Central memory CD8-positive, alpha-beta T cell (primary cell): ENCODE measurements around the gene OOSP2.
"Not testable (repeated sequence)": the region's sequence is repeated elsewhere in the genome, so short reads cannot be mapped to it uniquely, and the experiment has no call there.

Source experiments
- ATAC-seq: fragments of 150-1000 bp; cut with Tn5 transposase; replicated peaks from 2 replicates; pipeline ENCODE4 v1.10.0; 2022; ENCODE audit warnings: mild to moderate bottlenecking, moderate FRiP score, moderate number of reproducible peaks; ENCODE audit not compliant: poor library complexity, severe bottlenecking; ENCODE audit errors: extremely low read depth
- DNase-seq, 2 donors: peaks; one replicate each; pipeline ENCODE4 v3.0.0; 2021; ENCODE audit warnings: low spot score in 2 of 2
- H3K27ac Mint-ChIP-seq: one replicate; pipeline ENCODE4 v1.8.0; 2022; ENCODE audit warnings: low read depth, mild to moderate bottlenecking, moderate library complexity, mixed read lengths
- H3K27me3 Mint-ChIP-seq: one replicate; pipeline ENCODE4 v1.8.0; 2022; ENCODE audit warnings: mixed read lengths
- H3K36me3 Mint-ChIP-seq: one replicate; pipeline ENCODE4 v1.8.0; 2022; ENCODE audit warnings: mild to moderate bottlenecking, moderate library complexity, mixed read lengths; ENCODE audit not compliant: insufficient read depth
- H3K4me1 Mint-ChIP-seq: one replicate; pipeline ENCODE4 v1.8.0; 2022; ENCODE audit warnings: mixed read lengths
- H3K4me3 Mint-ChIP-seq: one replicate; pipeline ENCODE4 v1.8.0; 2022; ENCODE audit warnings: mild to moderate bottlenecking, moderate library complexity, mixed read lengths
- H3K9me3 Mint-ChIP-seq: one replicate; pipeline ENCODE4 v1.8.0; 2022; ENCODE audit warnings: mixed read lengths

Gene OOSP2

GRCh38 chr11:60040109-60040508 is at the start of gene OOSP2:
OOSP2 (plus strand) TSS chr11:60040409; CDS start chr11:60040460, 51 bp downstream.
- Mint-ChIP-seq H3K27me3 (no peaks in the 10 kb centered on the region), H3K27ac (no peak within 1 kb of the TSS)
- DNase-seq: no peak

GRCh38 chr11:59990421-59990820 is 49.8 kb upstream of the OOSP2 start:
- Mint-ChIP-seq H3K9me3 (peaks cover 26% of the 10 kb centered on the region), H3K4me3 (no peak overlapping the region), H3K36me3 (peaks cover 1% of the 10 kb centered on the region), H3K27ac (no peak overlapping the region), H3K4me1 (no peaks in the 10 kb centered on the region), H3K27me3 (peaks cover 53% of the 10 kb centered on the region)
- ATAC-seq: no peak
- no peak for DNase-seq

More at GRCh38 chr11:60040109-60040508, at the start of gene OOSP2:
- ATAC-seq: no peak
- Mint-ChIP-seq H3K36me3 (no peaks in the 10 kb centered on the region), H3K4me1 (no peaks in the 10 kb centered on the region), H3K4me3 (no peak within 1 kb of the TSS), H3K9me3 (no peaks in the 10 kb centered on the region)

GRCh38 chr11:59992425-59992824 is 47.8 kb upstream of the OOSP2 start:
- H3K4me3 Mint-ChIP-seq: no peak overlapping the region
- peaks cover 1% of the 10 kb centered on the region for H3K36me3 Mint-ChIP-seq
- no peaks in the 10 kb centered on the region for H3K4me1 Mint-ChIP-seq
- H3K9me3 Mint-ChIP-seq: peaks cover 26% of the 10 kb centered on the region
- ATAC-seq (no peak), DNase-seq (no peak)
- peaks cover 63% of the 10 kb centered on the region for H3K27me3 Mint-ChIP-seq
- no peak overlapping the region for H3K27ac Mint-ChIP-seq

- Mint-ChIP-seq H3K27ac (no peak overlapping the region), H3K4me1 (no peaks in the 10 kb centered on the region), H3K36me3 (no peaks in the 10 kb centered on the region), H3K27me3 (peaks cover 58% of the 10 kb centered on the region), H3K4me3 (no peak overlapping the region), H3K9me3 (no peaks in the 10 kb centered on the region)
- ATAC-seq (no peak), DNase-seq (no peak)
Measured at GRCh38 chr11:59997800-59998199, 42.4 kb upstream of the OOSP2 start.

GRCh38 chr11:59999691-60000090 is 40.5 kb upstream of the OOSP2 start:
- H3K9me3 Mint-ChIP-seq: no peaks in the 10 kb centered on the region
- H3K4me3 Mint-ChIP-seq: no peak overlapping the region
- H3K27ac Mint-ChIP-seq: no peak overlapping the region

GRCh38 chr11:60003729-60004128 is 36.5 kb upstream of the OOSP2 start:
- no peak overlapping the region for H3K27ac Mint-ChIP-seq
- H3K27me3 Mint-ChIP-seq: peaks cover 30% of the 10 kb centered on the region
- H3K4me3 Mint-ChIP-seq: no peak overlapping the region
- DNase-seq: no peak
- no peaks in the 10 kb centered on the region for H3K9me3 Mint-ChIP-seq
- H3K36me3 Mint-ChIP-seq: no peaks in the 10 kb centered on the region
- ATAC-seq: no peak
- no peaks in the 10 kb centered on the region for H3K4me1 Mint-ChIP-seq

More at GRCh38 chr11:59999691-60000090, 40.5 kb upstream of the OOSP2 start:
- no peak for ATAC-seq
- H3K36me3 Mint-ChIP-seq: no peaks in the 10 kb centered on the region
- H3K4me1 Mint-ChIP-seq: no peaks in the 10 kb centered on the region
- peaks cover 50% of the 10 kb centered on the region for H3K27me3 Mint-ChIP-seq
- DNase-seq: no peak

- no peaks in the 10 kb centered on the region for H3K36me3 Mint-ChIP-seq
- no peaks in the 10 kb centered on the region for H3K4me1 Mint-ChIP-seq
- DNase-seq (no peak), ATAC-seq (no peak)
- peaks cover 26% of the 10 kb centered on the region for H3K27me3 Mint-ChIP-seq
- H3K4me3 Mint-ChIP-seq: no peak overlapping the region
- no peak overlapping the region for H3K27ac Mint-ChIP-seq
- no peaks in the 10 kb centered on the region for H3K9me3 Mint-ChIP-seq
Measured at GRCh38 chr11:60005360-60005759, 34.8 kb upstream of the OOSP2 start.

- DNase-seq: no peak
- H3K9me3 Mint-ChIP-seq: peaks cover 5% of the 10 kb centered on the region
- H3K4me3 Mint-ChIP-seq: no peak within 1 kb of the TSS
- no peak for ATAC-seq
- H3K36me3 Mint-ChIP-seq: no peaks in the 10 kb centered on the region
- H3K4me1 Mint-ChIP-seq: no peaks in the 10 kb centered on the region
- no peak within 1 kb of the TSS for H3K27ac Mint-ChIP-seq
- H3K27me3 Mint-ChIP-seq: peaks cover 29% of the 10 kb centered on the region
Measured at GRCh38 chr11:60016881-60017280, 23.3 kb upstream of the OOSP2 start, which contains the start of gene OOSP4B. OOSP4B (plus strand) TSS chr11:60017181.

- Mint-ChIP-seq H3K27ac (no peak overlapping the region), H3K36me3 (no peaks in the 10 kb centered on the region), H3K4me1 (no peaks in the 10 kb centered on the region), H3K4me3 (no peak overlapping the region), H3K27me3 (peaks cover 37% of the 10 kb centered on the region), H3K9me3 (peaks cover 5% of the 10 kb centered on the region)
- no peak for ATAC-seq
- no peak for DNase-seq
Measured at GRCh38 chr11:60018058-60018457, 22.2 kb upstream of the OOSP2 start.

- H3K27me3 Mint-ChIP-seq: peaks cover 37% of the 10 kb centered on the region
- not testable (repeated sequence) for H3K4me3 Mint-ChIP-seq, H3K27ac Mint-ChIP-seq, H3K9me3 Mint-ChIP-seq, DNase-seq, H3K4me1 Mint-ChIP-seq, H3K36me3 Mint-ChIP-seq, ATAC-seq
Measured at GRCh38 chr11:60020376-60020775, 19.8 kb upstream of the OOSP2 start.

- DNase-seq (no peak), ATAC-seq (no peak)
- H3K36me3 Mint-ChIP-seq: peaks cover 2% of the 10 kb centered on the region
- no peak overlapping the region for H3K27ac Mint-ChIP-seq
- H3K27me3 Mint-ChIP-seq: peaks cover 9% of the 10 kb centered on the region
- H3K4me1 Mint-ChIP-seq: no peaks in the 10 kb centered on the region
- no peaks in the 10 kb centered on the region for H3K9me3 Mint-ChIP-seq
- H3K4me3 Mint-ChIP-seq: no peak overlapping the region
Measured at GRCh38 chr11:60029015-60029632, 11.1 kb upstream of the OOSP2 start.

GRCh38 chr11:60050422-60050821 is 10.2 kb downstream of the OOSP2 start:
- ATAC-seq, H3K4me3 Mint-ChIP-seq, H3K36me3 Mint-ChIP-seq: not testable (repeated sequence)

GRCh38 chr11:60050839-60051238 is 10.6 kb downstream of the OOSP2 start:
- not testable (repeated sequence) for H3K9me3 Mint-ChIP-seq, H3K36me3 Mint-ChIP-seq, H3K4me1 Mint-ChIP-seq, ATAC-seq, H3K4me3 Mint-ChIP-seq, DNase-seq, H3K27ac Mint-ChIP-seq
- peaks cover 14% of the 10 kb centered on the region for H3K27me3 Mint-ChIP-seq

More at GRCh38 chr11:60050422-60050821, 10.2 kb downstream of the OOSP2 start:
- H3K4me1 Mint-ChIP-seq, DNase-seq, H3K9me3 Mint-ChIP-seq, H3K27ac Mint-ChIP-seq: not testable (repeated sequence)
- H3K27me3 Mint-ChIP-seq: peaks cover 16% of the 10 kb centered on the region
